K562 (cell line): ENCODE data around the gene KIAA0513.

Experiments
- EP300 ChIP-seq: IDR thresholded peaks from 2 replicates; pipeline ENCODE4 v1.6.1; 2012; ENCODE audit warnings: low read length, improper control_type of control experiment
- POLR2AphosphoS5 ChIP-seq: IDR thresholded peaks from 2 replicates; pipeline ENCODE4 v1.6.1; 2011; ENCODE audit warnings: mild to moderate bottlenecking, low read depth, low read length, moderate library complexity; ENCODE audit not compliant: control insufficient read depth, insufficient read depth

- TF ChIP-seq EP300 (no peak), POLR2AphosphoS5 (no peak)
These were observed 27.6 kb upstream of the KIAA0513 start for GRCh38 chr16:84999857-85000480.
